ENCODE measurements around the gene SSBP3.

SSBP3 gene

GRCh38 chr1:54266195-54266594 lies 140.0 kb downstream of the SSBP3 start:
- DNase-seq (ENCODE audit: insufficient read length, low spot score) (no peak), FAIRE-seq (no peak)
- TF ChIP-seq TAF1 (IDR thresholded peaks at IDR 0.05; ENCODE audit: low read depth, low read length) (no peak), SPI1 (IDR thresholded peaks at IDR 0.05; ENCODE audit: low read depth, low read length) (no peak), PAX5 (IDR thresholded peaks at IDR 0.05; ENCODE audit: insufficient read depth, low read length, severe bottlenecking) (no peak)

- DNase-seq (ENCODE audit: insufficient read length, low spot score) (no peak), FAIRE-seq (no peak)
- TF ChIP-seq POLR2AphosphoS5 (IDR thresholded peaks at IDR 0.05; ENCODE audit: low read depth, low read length) (no peak), PAX5 (IDR thresholded peaks at IDR 0.05; ENCODE audit: insufficient read depth, low read length, severe bottlenecking) (no peak), TAF1 (IDR thresholded peaks at IDR 0.05; ENCODE audit: low read depth, low read length) (no peak), SPI1 (IDR thresholded peaks at IDR 0.05; ENCODE audit: low read depth, low read length) (no peak)
Measured at GRCh38 chr1:54265659-54266058, 140.5 kb downstream of the SSBP3 start.

- no peak for FAIRE-seq
- DNase-seq (ENCODE audit: insufficient read length, low spot score): no peak
- TF ChIP-seq PAX5 (IDR thresholded peaks at IDR 0.05; ENCODE audit: insufficient read depth, low read length, severe bottlenecking): no peak
- no peak for TF ChIP-seq SPI1 (IDR thresholded peaks at IDR 0.05; ENCODE audit: low read depth, low read length)
- TF ChIP-seq POU2F2 (IDR thresholded peaks at IDR 0.05; ENCODE audit: low read depth, low read length): no peak
- TF ChIP-seq TAF1 (IDR thresholded peaks at IDR 0.05; ENCODE audit: low read depth, low read length): no peak
- no peak for TF ChIP-seq POLR2AphosphoS5 (IDR thresholded peaks at IDR 0.05; ENCODE audit: low read depth, low read length)
- no peak for TF ChIP-seq POLR2A (IDR thresholded peaks at IDR 0.05; ENCODE audit: low read depth, low read length)
Measured at GRCh38 chr1:54265126-54265525, 141.1 kb downstream of the SSBP3 start.

GRCh38 chr1:54263601-54264226 lies 142.5 kb downstream of the SSBP3 start:
- FAIRE-seq (no peak), DNase-seq (ENCODE audit: insufficient read length, low spot score) (no peak)
- TF ChIP-seq TAF1 (IDR thresholded peaks at IDR 0.05; ENCODE audit: low read depth, low read length) (no peak), SPI1 (IDR thresholded peaks at IDR 0.05; ENCODE audit: low read depth, low read length) (no peak), POLR2A (IDR thresholded peaks at IDR 0.05; ENCODE audit: low read depth, low read length) (no peak), POLR2AphosphoS5 (IDR thresholded peaks at IDR 0.05; ENCODE audit: low read depth, low read length) (no peak), POU2F2 (IDR thresholded peaks at IDR 0.05; ENCODE audit: low read depth, low read length) (no peak), PAX5 (IDR thresholded peaks at IDR 0.05; ENCODE audit: insufficient read depth, low read length, severe bottlenecking) (no peak)

- no peak for FAIRE-seq
- TF ChIP-seq POLR2AphosphoS5 (IDR thresholded peaks at IDR 0.05; ENCODE audit: low read depth, low read length) (no peak), TAF1 (IDR thresholded peaks at IDR 0.05; ENCODE audit: low read depth, low read length) (no peak), PAX5 (IDR thresholded peaks at IDR 0.05; ENCODE audit: insufficient read depth, low read length, severe bottlenecking) (no peak), POLR2A (IDR thresholded peaks at IDR 0.05; ENCODE audit: low read depth, low read length) (no peak), POU2F2 (IDR thresholded peaks at IDR 0.05; ENCODE audit: low read depth, low read length) (no peak), SPI1 (IDR thresholded peaks at IDR 0.05; ENCODE audit: low read depth, low read length) (no peak)
- no peak for DNase-seq (ENCODE audit: insufficient read length, low spot score)
Measured at GRCh38 chr1:54262244-54262643, 143.9 kb downstream of the SSBP3 start.

- no peak for TF ChIP-seq SPI1 (IDR thresholded peaks at IDR 0.05; ENCODE audit: low read depth, low read length)
- no peak for TF ChIP-seq POU2F2 (IDR thresholded peaks at IDR 0.05; ENCODE audit: low read depth, low read length)
- TF ChIP-seq POLR2A (IDR thresholded peaks at IDR 0.05; ENCODE audit: low read depth, low read length): no peak
- no peak for TF ChIP-seq PAX5 (IDR thresholded peaks at IDR 0.05; ENCODE audit: insufficient read depth, low read length, severe bottlenecking)
- TF ChIP-seq POLR2AphosphoS5 (IDR thresholded peaks at IDR 0.05; ENCODE audit: low read depth, low read length): no peak
- no peak for TF ChIP-seq TAF1 (IDR thresholded peaks at IDR 0.05; ENCODE audit: low read depth, low read length)
- DNase-seq (ENCODE audit: insufficient read length, low spot score) (no peak), FAIRE-seq (no peak)
Measured at GRCh38 chr1:54260810-54261209, 145.4 kb downstream of the SSBP3 start.

GRCh38 chr1:54259546-54260140 lies 146.6 kb downstream of the SSBP3 start:
- FAIRE-seq: no peak
- no peak for DNase-seq (ENCODE audit: insufficient read length, low spot score)
- no peak for TF ChIP-seq TAF1 (IDR thresholded peaks at IDR 0.05; ENCODE audit: low read depth, low read length)
- TF ChIP-seq SPI1 (IDR thresholded peaks at IDR 0.05; ENCODE audit: low read depth, low read length): no peak
- no peak for TF ChIP-seq PAX5 (IDR thresholded peaks at IDR 0.05; ENCODE audit: insufficient read depth, low read length, severe bottlenecking)
- TF ChIP-seq POLR2AphosphoS5 (IDR thresholded peaks at IDR 0.05; ENCODE audit: low read depth, low read length): no peak
- TF ChIP-seq POLR2A (IDR thresholded peaks at IDR 0.05; ENCODE audit: low read depth, low read length): no peak

GRCh38 chr1:54257876-54258275 lies 148.3 kb downstream of the SSBP3 start:
- FAIRE-seq (no peak), DNase-seq (ENCODE audit: insufficient read length, low spot score) (no peak)
- TF ChIP-seq PAX5 (IDR thresholded peaks at IDR 0.05; ENCODE audit: insufficient read depth, low read length, severe bottlenecking): no peak

- FAIRE-seq (no peak), DNase-seq (ENCODE audit: insufficient read length, low spot score) (no peak)
- TF ChIP-seq SPI1 (IDR thresholded peaks at IDR 0.05; ENCODE audit: low read depth, low read length) (no peak), POLR2A (IDR thresholded peaks at IDR 0.05; ENCODE audit: low read depth, low read length) (no peak), POLR2AphosphoS5 (IDR thresholded peaks at IDR 0.05; ENCODE audit: low read depth, low read length) (no peak), TAF1 (IDR thresholded peaks at IDR 0.05; ENCODE audit: low read depth, low read length) (no peak), POU2F2 (IDR thresholded peaks at IDR 0.05; ENCODE audit: low read depth, low read length) (no peak), PAX5 (IDR thresholded peaks at IDR 0.05; ENCODE audit: insufficient read depth, low read length, severe bottlenecking) (no peak)
Measured at GRCh38 chr1:54257346-54257620, 148.9 kb downstream of the SSBP3 start.

GRCh38 chr1:54256522-54257345 lies 149.5 kb downstream of the SSBP3 start:
- FAIRE-seq (no peak), DNase-seq (ENCODE audit: insufficient read length, low spot score) (no peak)
- no peak for TF ChIP-seq SPI1 (IDR thresholded peaks at IDR 0.05; ENCODE audit: low read depth, low read length)
- no peak for TF ChIP-seq TAF1 (IDR thresholded peaks at IDR 0.05; ENCODE audit: low read depth, low read length)
- no peak for TF ChIP-seq PAX5 (IDR thresholded peaks at IDR 0.05; ENCODE audit: insufficient read depth, low read length, severe bottlenecking)
- TF ChIP-seq POLR2A (IDR thresholded peaks at IDR 0.05; ENCODE audit: low read depth, low read length): no peak
- no peak for TF ChIP-seq POU2F2 (IDR thresholded peaks at IDR 0.05; ENCODE audit: low read depth, low read length)
- no peak for TF ChIP-seq POLR2AphosphoS5 (IDR thresholded peaks at IDR 0.05; ENCODE audit: low read depth, low read length)
